GM19240 (cell line): Measurements from ENCODE around the gene PCDH10.

Experiments
- DNase-seq: peaks from one replicate; pipeline ENCODE4 v3.0.0; 2011; ENCODE audit warnings: low spot score; ENCODE audit not compliant: insufficient read length

The PCDH10 gene

DNA sequence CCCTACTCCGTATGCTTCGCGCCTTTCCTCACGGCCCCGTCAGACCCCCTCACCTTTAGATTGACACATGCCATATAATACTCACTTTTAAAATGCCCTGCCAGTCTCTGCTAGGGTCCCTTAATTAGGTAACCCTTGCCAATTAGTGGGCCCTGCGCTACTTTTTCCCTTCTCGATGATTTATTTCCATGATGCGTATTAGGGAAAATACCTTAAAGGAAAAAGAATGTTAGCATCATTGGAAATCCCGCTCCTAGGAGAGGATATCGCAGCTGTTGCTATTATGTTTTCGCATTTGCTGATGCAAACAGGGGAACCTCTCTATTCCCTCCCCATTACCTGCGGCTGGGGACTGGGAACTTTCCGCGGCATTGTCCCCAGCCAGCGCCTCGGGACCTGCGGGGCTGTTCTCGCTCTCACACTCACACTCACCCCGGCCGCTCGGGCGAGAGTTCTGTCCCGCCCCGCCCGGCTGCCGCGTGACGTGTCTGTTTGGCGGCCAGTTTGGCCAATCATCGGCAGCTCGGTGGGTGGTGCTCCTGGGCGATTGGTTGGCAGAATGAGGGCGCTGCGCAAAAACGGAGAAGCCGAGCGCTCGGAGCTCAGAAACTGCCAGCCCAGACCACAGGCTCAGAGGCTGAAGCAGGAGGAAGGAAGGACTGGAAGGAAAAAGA is at the start of gene PCDH10:
TSS of gene PCDH10 (plus strand) at position 605 of the 674 bp plus-strand sequence. CDS start 847 bp downstream, outside the sequence.
- no peak for DNase-seq

- DNase-seq = no peak
Measured at GRCh38 chr4:133102043-133102442, 47.1 kb upstream of the PCDH10 start.

DNA sequence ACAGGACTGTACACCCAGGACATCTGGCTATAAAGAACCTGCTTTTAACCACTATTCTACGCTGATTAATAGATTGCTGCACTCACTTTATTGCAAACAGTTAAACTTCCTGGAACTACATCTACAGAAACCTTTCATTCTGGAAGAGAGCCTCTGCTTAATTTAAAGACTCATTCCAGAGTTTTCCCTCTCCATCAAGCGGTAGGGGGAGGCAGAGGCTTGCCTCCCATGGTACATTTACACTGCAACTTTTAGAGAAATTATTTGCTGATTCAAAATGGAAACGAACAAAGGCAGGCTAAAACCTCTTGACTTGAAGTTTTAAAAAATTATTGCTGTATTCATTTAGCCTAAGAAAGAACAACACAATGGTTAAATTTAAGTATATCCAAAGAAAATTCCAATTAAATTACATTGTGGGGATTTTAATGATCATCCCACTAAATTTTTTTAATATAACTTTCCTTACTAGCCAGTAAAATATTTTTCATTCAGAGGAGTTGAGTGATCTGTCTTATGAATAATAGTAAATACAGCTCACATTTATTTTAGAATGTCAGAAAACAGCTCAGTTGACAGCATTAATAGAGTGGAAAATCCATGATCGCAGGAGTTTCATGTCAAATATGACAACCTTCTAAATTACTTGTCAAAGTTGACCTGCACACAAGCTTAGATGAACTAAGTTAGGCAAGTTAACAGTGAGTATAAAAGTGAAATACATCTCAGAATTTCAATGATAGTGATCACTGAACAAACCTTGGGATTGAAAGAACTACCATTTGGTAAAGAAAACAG is 46.3 kb upstream of the PCDH10 start:
- no peak for DNase-seq

GRCh38 chr4:133112641-133113040 is 36.5 kb upstream of the PCDH10 start:
- DNase-seq = no peak

GRCh38 chr4:133124746-133125145 is 24.3 kb upstream of the PCDH10 start:
- no peak for DNase-seq

- DNase-seq = no peak
Measured at GRCh38 chr4:133127500-133127899, 21.6 kb upstream of the PCDH10 start.

- no peak for DNase-seq
Measured at GRCh38 chr4:133129237-133129636, 19.9 kb upstream of the PCDH10 start.

GRCh38 chr4:133130171-133130570 is 18.9 kb upstream of the PCDH10 start:
- no peak for DNase-seq

DNA sequence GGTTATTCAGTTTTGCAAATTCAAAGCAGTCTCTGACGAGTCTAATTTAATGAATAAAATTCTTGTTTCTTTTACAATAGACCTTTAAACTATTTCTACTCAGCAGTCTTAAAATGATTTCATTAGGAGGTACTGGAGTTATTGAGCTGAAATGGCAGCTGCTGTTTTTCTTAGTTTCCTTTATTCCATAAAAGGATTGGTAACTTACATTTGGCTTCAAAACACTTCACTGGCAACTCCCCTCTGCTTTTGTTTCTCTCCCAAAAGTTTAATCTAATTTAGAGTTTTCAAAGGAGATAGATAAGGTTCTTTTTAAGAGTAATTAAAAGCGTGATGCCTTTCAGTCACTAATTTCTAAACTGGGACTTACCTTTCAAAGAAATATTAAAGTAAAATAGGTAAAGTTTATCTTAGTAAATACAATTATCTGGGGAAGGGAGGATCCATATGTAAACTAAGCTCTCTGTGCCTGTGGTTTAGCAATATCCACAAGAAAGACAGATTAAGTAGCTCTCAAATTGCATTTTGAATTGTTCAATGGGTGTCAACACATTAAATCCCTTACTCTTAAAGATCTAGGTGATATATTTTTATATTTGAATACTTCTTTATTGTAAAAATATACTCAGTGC is 17.1 kb upstream of the PCDH10 start:
- DNase-seq = no peak

DNA sequence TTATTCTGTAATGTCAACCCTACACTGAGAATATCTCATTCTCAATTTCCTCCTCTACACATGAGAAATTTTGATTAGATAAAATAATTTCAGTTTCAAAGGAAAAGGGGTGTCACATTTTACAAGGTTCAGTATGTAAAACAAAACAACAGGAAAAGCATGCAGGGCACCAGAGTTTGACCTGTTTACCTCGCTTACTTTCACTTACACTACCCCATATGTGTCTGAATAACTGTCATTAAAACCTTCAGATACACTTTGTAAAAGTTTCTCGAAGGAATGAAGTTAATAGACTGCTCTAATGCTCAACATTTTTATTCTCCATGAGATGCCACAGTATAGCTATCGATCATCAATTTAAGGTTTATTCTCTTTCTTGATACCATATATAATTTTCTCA is 12.3 kb upstream of the PCDH10 start:
- DNase-seq = no peak

DNA sequence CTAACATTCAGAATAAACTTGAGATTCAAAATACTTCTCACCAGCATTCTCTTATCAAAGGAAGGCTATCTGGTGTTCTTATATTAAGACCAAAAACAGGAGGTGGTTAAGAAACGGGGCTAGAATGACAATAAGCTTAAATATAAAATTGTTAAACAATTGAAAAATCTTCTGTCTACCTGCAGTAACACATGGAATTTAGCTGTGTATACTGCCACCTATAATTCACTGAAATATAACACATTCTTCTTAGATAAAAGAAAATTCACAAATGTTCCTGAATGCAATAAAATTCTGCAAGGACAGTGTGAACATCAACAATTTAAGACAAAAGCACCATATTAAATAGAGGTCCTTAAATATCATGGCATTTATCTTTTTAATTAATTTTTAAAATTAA is 11.5 kb upstream of the PCDH10 start:
- no peak for DNase-seq

GRCh38 chr4:133143775-133144430 is 5.2 kb upstream of the PCDH10 start:
- DNase-seq = no peak

GRCh38 chr4:133145241-133145640 is 3.9 kb upstream of the PCDH10 start:
- DNase-seq = no peak

DNA sequence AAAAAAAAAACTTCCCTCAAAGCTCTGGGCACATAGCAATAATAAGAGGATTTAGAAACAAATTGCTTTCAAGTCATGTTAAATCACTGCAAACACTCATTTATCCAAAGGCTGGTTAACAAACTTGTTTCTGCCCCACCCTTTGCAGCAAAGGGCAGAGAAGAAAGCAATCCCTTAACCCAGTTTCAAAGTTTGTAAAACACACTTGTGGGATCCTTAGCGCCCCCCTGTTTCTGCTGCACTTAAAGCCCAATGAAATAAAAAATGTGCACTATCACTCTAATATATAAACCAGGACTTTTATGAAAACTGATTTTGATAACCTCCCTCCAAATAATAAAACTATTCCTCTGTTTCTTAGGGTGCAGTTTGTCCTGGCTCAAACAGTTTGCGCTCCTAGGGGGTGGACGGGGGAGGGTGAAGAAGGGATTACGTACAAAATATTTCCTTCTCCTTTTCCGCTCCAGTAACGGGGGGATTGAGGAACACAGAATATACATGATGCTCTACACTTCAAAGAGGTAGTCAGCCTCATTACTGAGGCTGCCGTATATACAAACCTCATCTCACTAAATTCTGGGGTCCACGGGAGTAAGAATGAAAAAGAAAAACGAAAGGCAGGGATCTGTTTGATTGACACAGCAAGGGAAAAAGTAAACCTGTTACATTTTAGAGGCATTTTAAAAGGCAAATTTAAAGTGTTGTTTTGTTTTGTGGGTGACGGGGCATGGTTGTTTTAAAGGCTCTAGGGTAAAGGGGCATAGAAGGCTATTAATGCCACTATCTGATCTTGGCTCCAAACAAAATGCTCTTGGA is 3.1 kb upstream of the PCDH10 start:
- no peak for DNase-seq

GRCh38 chr4:133146574-133147241 is 2.4 kb upstream of the PCDH10 start:
- DNase-seq = no peak

- no peak for DNase-seq
Measured at GRCh38 chr4:133147286-133147821, 1.7 kb upstream of the PCDH10 start.

GRCh38 chr4:133147921-133148689 is 989 bp upstream of the PCDH10 start:
- DNase-seq = no peak

- DNase-seq = no peak
Measured at GRCh38 chr4:133149364-133149695, 236 bp downstream of the PCDH10 start.

- DNase-seq = no peak
Measured at GRCh38 chr4:133149932-133150471, 908 bp downstream of the PCDH10 start.
